Natural killer cell (primary cell): Measurements from ENCODE around the gene PRSS50. TPM values are rescaled to one million over a fixed set of nuclear protein-coding genes. Genes with fewer than 3 reads are reported as not detected.

Experiments used
- ATAC-seq, 3 donors: fragments of 150-1000 bp in 2 of 3; fragments of 200-7000 bp in 1 of 3; cut with Tn5 transposase; 1 replicate in 1 of 3; 2 replicates in 2 of 3; pipeline ENCODE4 v1.10.0; 2021; ENCODE audit warnings: mild to moderate bottlenecking in 2 of 3, moderate library complexity in 2 of 3
- DNase-seq, 2 donors: peaks; one replicate each; pipeline versions ENCODE4 v3.0.0 to v3.0.0-alpha.2; 2013 to 2021; ENCODE audit warnings: mixed read lengths in 1 of 2
- H3K27ac ChIP-seq: one replicate; pipeline ENCODE4 v1.5.1; 2013; ENCODE audit warnings: mild to moderate bottlenecking, low read length
- H3K27me3 ChIP-seq: one replicate; pipeline ENCODE4 v1.6.1; 2013; ENCODE audit warnings: low read length; ENCODE audit not compliant: control insufficient read depth, insufficient read depth
- H3K36me3 ChIP-seq: one replicate; pipeline ENCODE4 v1.6.1; 2013; ENCODE audit warnings: low read length; ENCODE audit not compliant: control insufficient read depth, insufficient read depth
- H3K4me1 ChIP-seq: one replicate; pipeline ENCODE4 v1.6.1; 2013; ENCODE audit warnings: low read length; ENCODE audit not compliant: control insufficient read depth, insufficient read depth
- H3K4me3 ChIP-seq: one replicate; pipeline ENCODE4 v1.5.1; 2013; ENCODE audit warnings: low read length
- H3K9me3 ChIP-seq: one replicate; pipeline ENCODE4 v1.6.1; 2013; ENCODE audit warnings: low read length; ENCODE audit not compliant: control insufficient read depth, insufficient read depth
- H3K27ac Mint-ChIP-seq, 2 donors: one replicate each; pipeline ENCODE4 v1.8.0; 2022; ENCODE audit warnings: mild to moderate bottlenecking in 2 of 2, mixed read lengths in 2 of 2, moderate library complexity in 1 of 2
- H3K27me3 Mint-ChIP-seq, 2 donors: one replicate each; pipeline ENCODE4 v1.8.0; 2022; ENCODE audit warnings: low read depth in 2 of 2, mixed read lengths in 2 of 2
- H3K36me3 Mint-ChIP-seq: one replicate; pipeline ENCODE4 v1.8.0; 2022; ENCODE audit warnings: mixed read lengths
- H3K4me1 Mint-ChIP-seq, 2 donors: one replicate each; pipeline ENCODE4 v1.8.0; 2022; ENCODE audit warnings: mixed read lengths in 2 of 2
- H3K4me3 Mint-ChIP-seq: one replicate; pipeline ENCODE4 v1.8.0; 2022; ENCODE audit warnings: mild to moderate bottlenecking, moderate library complexity, mixed read lengths
- H3K9me3 Mint-ChIP-seq, 2 donors: one replicate each; pipeline ENCODE4 v1.8.0; 2022; ENCODE audit warnings: mixed read lengths in 2 of 2
- WGBS: methylation state at CpG from one replicate; pipeline ENCODE4 v1.1.7; 2013; ENCODE audit warnings: missing lambda C conversion rate; ENCODE audit not compliant: insufficient coverage; 5-methylcytosine and 5-hydroxymethylcytosine counted together
- intact Hi-C: fragments of 100-400 bp; cut with micrococcal nuclease; formaldehyde crosslinking; loops from one replicate; pipeline ENCODE4 v1.14.2; 2022
- total RNA-seq, 4 donors: library from RNA; stranded (reverse); fragments of 120-200 nt in 1 of 4; gene quantifications; one replicate each; pipeline versions ENCODE4 v1.2.3 to v1.2.4, GENCODE V29; 2013 to 2022
- TF ChIP-seq, protein P1 (sequence below): fragments of 200-600 bp; IDR thresholded peaks from one replicate; pipeline ENCODE4 v1.8.0; 2022; ENCODE audit warnings: antibody characterized with exemption

Gene PRSS50
- total RNA-seq, 3 donors from 2014 or later (not counting 1 experiment from before 2014, with no cell fraction given), result 0.16 TPM; not detected in 2

GRCh38 chr3:46681856-46682540 is 35.7 kb downstream of the PRSS50 start:
- intact Hi-C loops, result no loop called here
- H3K9me3 ChIP-seq, result no peaks in the 10 kb centered on the region
- no peaks in the 10 kb centered on the region for H3K36me3 ChIP-seq
- DNase-seq (no peak), ATAC-seq (no peak)
- no peak overlapping the region for H3K4me3 ChIP-seq
- H3K27me3 ChIP-seq, result no peaks in the 10 kb centered on the region
- no peaks in the 10 kb centered on the region for H3K9me3 Mint-ChIP-seq
- H3K4me3 Mint-ChIP-seq, result no peak overlapping the region
- no peaks in the 10 kb centered on the region for H3K36me3 Mint-ChIP-seq
- TF ChIP-seq, protein P1, sequence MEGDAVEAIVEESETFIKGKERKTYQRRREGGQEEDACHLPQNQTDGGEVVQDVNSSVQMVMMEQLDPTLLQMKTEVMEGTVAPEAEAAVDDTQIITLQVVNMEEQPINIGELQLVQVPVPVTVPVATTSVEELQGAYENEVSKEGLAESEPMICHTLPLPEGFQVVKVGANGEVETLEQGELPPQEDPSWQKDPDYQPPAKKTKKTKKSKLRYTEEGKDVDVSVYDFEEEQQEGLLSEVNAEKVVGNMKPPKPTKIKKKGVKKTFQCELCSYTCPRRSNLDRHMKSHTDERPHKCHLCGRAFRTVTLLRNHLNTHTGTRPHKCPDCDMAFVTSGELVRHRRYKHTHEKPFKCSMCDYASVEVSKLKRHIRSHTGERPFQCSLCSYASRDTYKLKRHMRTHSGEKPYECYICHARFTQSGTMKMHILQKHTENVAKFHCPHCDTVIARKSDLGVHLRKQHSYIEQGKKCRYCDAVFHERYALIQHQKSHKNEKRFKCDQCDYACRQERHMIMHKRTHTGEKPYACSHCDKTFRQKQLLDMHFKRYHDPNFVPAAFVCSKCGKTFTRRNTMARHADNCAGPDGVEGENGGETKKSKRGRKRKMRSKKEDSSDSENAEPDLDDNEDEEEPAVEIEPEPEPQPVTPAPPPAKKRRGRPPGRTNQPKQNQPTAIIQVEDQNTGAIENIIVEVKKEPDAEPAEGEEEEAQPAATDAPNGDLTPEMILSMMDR, result no peak
- H3K4me1 ChIP-seq, result no peaks in the 10 kb centered on the region
- H3K27me3 Mint-ChIP-seq, result no peaks in the 10 kb centered on the region
- H3K4me1 Mint-ChIP-seq, result no peaks in the 10 kb centered on the region
- H3K27ac Mint-ChIP-seq, result no peak overlapping the region
- no peak overlapping the region for H3K27ac ChIP-seq
- WGBS, result 75% methylated on average over 13 of the region's 13 CpGs

DNA sequence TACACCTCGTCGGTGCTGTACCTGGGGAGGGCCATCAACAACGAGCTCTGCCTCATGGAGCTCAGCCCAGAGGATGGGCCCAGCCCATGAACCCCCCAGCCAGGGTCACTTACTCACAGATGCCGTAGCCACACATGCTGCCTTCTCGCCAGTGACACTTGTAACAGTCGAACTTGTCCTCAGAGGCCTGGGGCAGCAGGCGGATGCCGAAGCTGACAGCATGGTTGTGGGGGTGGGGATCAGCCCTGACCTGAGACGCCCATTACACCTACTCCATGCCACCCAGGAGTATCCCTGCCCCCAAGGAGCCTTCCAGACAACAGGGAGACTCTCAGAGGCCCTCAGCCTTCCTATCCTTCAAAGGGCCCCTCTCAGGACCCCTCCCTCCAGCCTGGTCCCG is 36.3 kb downstream of the PRSS50 start:
- Histone ChIP-seq H3K9me3 (no peaks in the 10 kb centered on the region), H3K36me3 (no peaks in the 10 kb centered on the region), H3K4me1 (no peaks in the 10 kb centered on the region)

GRCh38 chr3:46680298-46680826 is 37.3 kb downstream of the PRSS50 start:
- no peaks in the 10 kb centered on the region for H3K9me3 ChIP-seq
- Mint-ChIP-seq H3K9me3 (no peaks in the 10 kb centered on the region), H3K27ac (no peak overlapping the region), H3K4me3 (no peak overlapping the region), H3K4me1 (no peaks in the 10 kb centered on the region), H3K36me3 (no peaks in the 10 kb centered on the region), H3K27me3 (no peaks in the 10 kb centered on the region)
- no peak overlapping the region for H3K27ac ChIP-seq
- no peak overlapping the region for H3K4me3 ChIP-seq
- no peaks in the 10 kb centered on the region for H3K27me3 ChIP-seq
- intact Hi-C loops, result no loop called here
- no peaks in the 10 kb centered on the region for H3K4me1 ChIP-seq
- H3K36me3 ChIP-seq, result no peaks in the 10 kb centered on the region
- DNase-seq (no peak), ATAC-seq (no peak)
- WGBS, result 95% methylated on average over 9 of the region's 9 CpGs
- TF ChIP-seq, protein P1, result no peak

More for the DNA sequence above, 36.3 kb downstream of the PRSS50 start:
- no peak overlapping the region for H3K27ac ChIP-seq
- no peaks in the 10 kb centered on the region for H3K9me3 Mint-ChIP-seq
- H3K27ac Mint-ChIP-seq, result no peak overlapping the region
- TF ChIP-seq, protein P1, result no peak
- intact Hi-C loops, result no loop called here
- H3K4me1 Mint-ChIP-seq, result no peaks in the 10 kb centered on the region
- no peak overlapping the region for H3K4me3 ChIP-seq
- 84% methylated on average over 8 of the region's 10 CpGs for WGBS
- no peaks in the 10 kb centered on the region for H3K27me3 ChIP-seq
- no peak for DNase-seq
- H3K27me3 Mint-ChIP-seq, result no peaks in the 10 kb centered on the region
- no peak for ATAC-seq
- no peaks in the 10 kb centered on the region for H3K36me3 Mint-ChIP-seq
- H3K4me3 Mint-ChIP-seq, result no peak overlapping the region

- no peak overlapping the region for H3K4me3 Mint-ChIP-seq
- no peaks in the 10 kb centered on the region for H3K27me3 Mint-ChIP-seq
- DNase-seq, result no peak
- no peak for ATAC-seq
- no peak overlapping the region for H3K4me3 ChIP-seq
- 90% methylated on average over 4 of the region's 5 CpGs for whole genome bisulfite sequencing
- H3K27me3 ChIP-seq, result no peaks in the 10 kb centered on the region
- H3K9me3 ChIP-seq, result no peaks in the 10 kb centered on the region
- TF ChIP-seq, protein P1, result no peak
- intact Hi-C loops, result no loop called here
- no peaks in the 10 kb centered on the region for H3K4me1 ChIP-seq
- no peak overlapping the region for H3K27ac Mint-ChIP-seq
- H3K36me3 Mint-ChIP-seq, result no peaks in the 10 kb centered on the region
- no peaks in the 10 kb centered on the region for H3K4me1 Mint-ChIP-seq
- no peaks in the 10 kb centered on the region for H3K9me3 Mint-ChIP-seq
- H3K36me3 ChIP-seq, result no peaks in the 10 kb centered on the region
- H3K27ac ChIP-seq, result no peak overlapping the region
These were observed 38.0 kb downstream of the PRSS50 start for GRCh38 chr3:46679681-46680080.
